Panc1 (cell line): Measurements from ENCODE around the gene STK10. TPM values are rescaled to one million over a fixed set of nuclear protein-coding genes. Genes with fewer than 3 reads are reported as not detected.

Source experiments
- ATAC-seq: fragments of 200-7000 bp; cut with Tn5 transposase; 2 replicates; pipeline ENCODE4 v1.9.1; 2020; ENCODE audit warnings: mild to moderate bottlenecking, moderate library complexity
- BruUV-seq: library from RNA; stranded (reverse); fragments of 400-500 nt; replicated peaks from 2 replicates; lab custom pipeline; 2021; lab: Mats Ljungman, UMichigan
- CTCF ChIA-PET: fragments of 300-600 bp; sonication (Branson Sonifier 250); formaldehyde crosslinking; loops from one replicate; lab custom pipeline; 2022; ENCODE audit warnings: antibody characterized with exemption; lab: Charles Lee
- POLR2A ChIA-PET: fragments of 300-600 bp; sonication (Branson Sonifier 250); formaldehyde crosslinking; loops from one replicate; lab custom pipeline; 2022; ENCODE audit warnings: antibody characterized with exemption; lab: Charles Lee
- DNase-seq: peaks from one replicate; pipeline ENCODE4 v3.0.0-alpha.2; 2010; ENCODE audit warnings: low read depth, low spot score
- H3K27ac ChIP-seq: 2 replicates; pipeline ENCODE4 v1.5.1; 2011; ENCODE audit warnings: mild to moderate bottlenecking, low read length, inconsistent platforms
- H3K27me3 ChIP-seq: fragments of 200-500 bp; sonication (Bioruptor generic); 2 replicates; pipeline ENCODE4 v1.6.0; 2014; ENCODE audit warnings: low read length, inconsistent platforms; ENCODE audit not compliant: control insufficient read depth, insufficient read depth
- H3K36me3 ChIP-seq: fragments of 200-500 bp; sonication (Bioruptor generic); 2 replicates; pipeline ENCODE4 v1.5.1; 2014; ENCODE audit warnings: inconsistent platforms, mild to moderate bottlenecking, low read length, moderate library complexity; ENCODE audit not compliant: control insufficient read depth, insufficient read depth
- H3K4me1 ChIP-seq: 2 replicates; pipeline ENCODE4 v1.5.1; 2011; ENCODE audit warnings: inconsistent platforms, mild to moderate bottlenecking, low read length, moderate library complexity; ENCODE audit not compliant: control insufficient read depth, insufficient read depth
- H3K4me3 ChIP-seq, 2 experiments: 2 replicates each; pipeline ENCODE4 v1.5.1; 2011 to 2012; ENCODE audit warnings: low read depth in 2 of 2, low read length in 2 of 2, mild to moderate bottlenecking in 2 of 2, inconsistent platforms in 1 of 2, moderate library complexity in 1 of 2
- H3K9me3 ChIP-seq: fragments of 200-500 bp; sonication (Bioruptor generic); 2 replicates; pipeline ENCODE4 v1.5.1; 2014; ENCODE audit warnings: low read depth, mild to moderate bottlenecking, inconsistent platforms, low read length, moderate library complexity; ENCODE audit not compliant: control insufficient read depth, insufficient read depth
- POLR2AphosphoS5 ChIP-seq: IDR thresholded peaks from 2 replicates; pipeline ENCODE4 v1.6.1; 2012; ENCODE audit warnings: mild to moderate bottlenecking, low read depth, low read length, moderate library complexity
- REST ChIP-seq, 2 experiments: IDR thresholded peaks; 2 replicates each; pipeline ENCODE4 v1.6.1; 2011 to 2012; ENCODE audit warnings: low read depth in 2 of 2, control low read depth in 1 of 2, low read length in 1 of 2, mild to moderate bottlenecking in 1 of 2, moderate library complexity in 1 of 2; ENCODE audit not compliant: insufficient read depth in 1 of 2
- SIN3A ChIP-seq: IDR thresholded peaks from 2 replicates; pipeline ENCODE4 v1.6.1; 2012; ENCODE audit warnings: low read depth, mild to moderate bottlenecking, low read length, moderate library complexity, borderline replicate concordance; ENCODE audit not compliant: insufficient read depth
- TCF7L2 ChIP-seq: IDR thresholded peaks from 2 replicates; pipeline ENCODE4 v1.6.1; 2011; ENCODE audit warnings: mild to moderate bottlenecking, low read depth, low read length, inconsistent platforms
- in situ Hi-C: cut with HindIII; loops from 2 replicates; pipeline ENCODE4 v1.10.0; 2016; ENCODE audit warnings: low sequenced_read_pairs, low pct_unique_long_range_greater_than_20kb
- intact Hi-C: fragments of 100-400 bp; cut with micrococcal nuclease; formaldehyde crosslinking; loops from one replicate; pipeline ENCODE4 v1.10.0; 2022; ENCODE audit not compliant: unreplicated experiment
- total RNA-seq: library from RNA; stranded (reverse); gene quantifications from one replicate; pipeline ENCODE4 v1.2.1, GENCODE V29; 2021; ENCODE audit not compliant: unreplicated experiment
- TF ChIP-seq, protein P1 (sequence below): fragments of 450-650 bp; IDR thresholded peaks from 2 replicates; pipeline ENCODE4 v1.5.1; 2017; ENCODE audit warnings: mild to moderate bottlenecking

STK10 gene
- total RNA-seq, 1 experiment from 2014 or later: 34.9 TPM

DNA sequence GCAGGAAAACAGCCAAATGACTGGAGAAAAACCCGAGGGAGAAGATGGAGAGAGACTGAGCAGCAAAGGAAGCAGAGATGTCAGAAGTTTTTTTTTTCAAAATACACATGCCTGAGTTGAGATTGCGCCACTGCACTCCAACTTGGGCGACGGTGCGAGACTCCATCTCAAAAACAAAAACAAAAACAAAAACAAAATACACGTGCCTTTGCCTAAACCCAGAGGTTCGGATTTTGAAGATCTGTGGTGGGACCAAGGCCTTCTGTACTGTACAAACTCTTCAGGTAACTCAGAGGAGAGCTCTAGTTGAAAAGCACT is 142.8 kb downstream of the STK10 start:
- Histone ChIP-seq H3K27me3 (no peaks in the 10 kb centered on the region), H3K36me3 (no peaks in the 10 kb centered on the region), H3K27ac (no peak overlapping the region), H3K4me3 (no peak overlapping the region), H3K4me1 (no peaks in the 10 kb centered on the region), H3K9me3 (no peaks in the 10 kb centered on the region)
- TF ChIP-seq REST (IDR thresholded peaks at IDR 0.05; ENCODE audit: insufficient read depth in 1 of 2, low read depth in 2 of 2, low read length in 1 of 2) (no peak), TCF7L2 (no peak), POLR2AphosphoS5 (no peak)
- TF ChIP-seq, protein P1, sequence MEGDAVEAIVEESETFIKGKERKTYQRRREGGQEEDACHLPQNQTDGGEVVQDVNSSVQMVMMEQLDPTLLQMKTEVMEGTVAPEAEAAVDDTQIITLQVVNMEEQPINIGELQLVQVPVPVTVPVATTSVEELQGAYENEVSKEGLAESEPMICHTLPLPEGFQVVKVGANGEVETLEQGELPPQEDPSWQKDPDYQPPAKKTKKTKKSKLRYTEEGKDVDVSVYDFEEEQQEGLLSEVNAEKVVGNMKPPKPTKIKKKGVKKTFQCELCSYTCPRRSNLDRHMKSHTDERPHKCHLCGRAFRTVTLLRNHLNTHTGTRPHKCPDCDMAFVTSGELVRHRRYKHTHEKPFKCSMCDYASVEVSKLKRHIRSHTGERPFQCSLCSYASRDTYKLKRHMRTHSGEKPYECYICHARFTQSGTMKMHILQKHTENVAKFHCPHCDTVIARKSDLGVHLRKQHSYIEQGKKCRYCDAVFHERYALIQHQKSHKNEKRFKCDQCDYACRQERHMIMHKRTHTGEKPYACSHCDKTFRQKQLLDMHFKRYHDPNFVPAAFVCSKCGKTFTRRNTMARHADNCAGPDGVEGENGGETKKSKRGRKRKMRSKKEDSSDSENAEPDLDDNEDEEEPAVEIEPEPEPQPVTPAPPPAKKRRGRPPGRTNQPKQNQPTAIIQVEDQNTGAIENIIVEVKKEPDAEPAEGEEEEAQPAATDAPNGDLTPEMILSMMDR: no peak
- intact Hi-C loops (no loop called here), in situ Hi-C loops (no loop called here)
- no peak for DNase-seq
- ATAC-seq: no peak
- CTCF ChIA-PET: interaction anchor here (1.0 kb wide), 1 partner anchor 133 kb away, joined by 5 read pairs; no protein-coding TSS in a partner anchor
- no TSS peak for BruUV-seq
- POLR2A ChIA-PET: interaction anchor here (0.7 kb wide), 1 partner anchor 25 kb away, joined by 6 read pairs; no protein-coding TSS in a partner anchor

GRCh38 chr5:172044631-172045314 is 143.3 kb downstream of the STK10 start:
- Histone ChIP-seq H3K27me3 (no peaks in the 10 kb centered on the region), H3K9me3 (no peaks in the 10 kb centered on the region), H3K4me1 (no peaks in the 10 kb centered on the region), H3K27ac (no peak overlapping the region), H3K4me3 (no peak overlapping the region), H3K36me3 (no peaks in the 10 kb centered on the region)
- ChIA-PET CTCF (interaction anchor here (0.6 to 1.0 kb wide), 2 partner anchors 43 to 132 kb away, joined by 3 to 5 read pairs; no protein-coding TSS in a partner anchor), POLR2A (no interaction called here)
- in situ Hi-C loops: no loop called here
- ATAC-seq (no peak), DNase-seq (no peak)
- TF ChIP-seq TCF7L2: no peak
- TF ChIP-seq SIN3A: no peak
- TF ChIP-seq REST (IDR thresholded peaks at IDR 0.05; ENCODE audit: insufficient read depth in 1 of 2, low read depth in 2 of 2, low read length in 1 of 2): no peak
- TF ChIP-seq, protein P1: no peak
- TF ChIP-seq POLR2AphosphoS5: no peak
- BruUV-seq: no TSS peak
- intact Hi-C loops: no loop called here
